ENCODE results near the gene AUTS2. TPM values are rescaled to one million over a fixed set of nuclear protein-coding genes. Genes with fewer than 3 reads are reported as not detected.

The AUTS2 gene
- total RNA-seq, 1 experiment from 2014 or later, result not detected

GRCh38 chr7:69790977-69791724 lies 192.9 kb downstream of the AUTS2 start:
- no peak for DNase-seq (ENCODE audit: low read depth in 1 of 2, low spot score in 2 of 2)
- Histone ChIP-seq H3K4me3 (no peak overlapping the region), H3K27me3 (replicated peaks) (no peaks in the 10 kb centered on the region), H3K9me3 (replicated peaks) (no peaks in the 10 kb centered on the region), H3K4me1 (replicated peaks) (no peaks in the 10 kb centered on the region), H3K36me3 (no peaks in the 10 kb centered on the region), H3K27ac (no peak overlapping the region)

GRCh38 chr7:69791739-69792138 lies 193.5 kb downstream of the AUTS2 start:
- no peak overlapping the region for H3K4me3 ChIP-seq
- no peaks in the 10 kb centered on the region for H3K4me1 ChIP-seq (replicated peaks)
- no peak overlapping the region for H3K27ac ChIP-seq
- H3K27me3 ChIP-seq (replicated peaks), result no peaks in the 10 kb centered on the region
- H3K9me3 ChIP-seq (replicated peaks), result no peaks in the 10 kb centered on the region
- DNase-seq (ENCODE audit: low read depth in 1 of 2, low spot score in 2 of 2), result no peak
- H3K36me3 ChIP-seq, result no peaks in the 10 kb centered on the region

GRCh38 chr7:69795932-69796331 lies 197.7 kb downstream of the AUTS2 start:
- Histone ChIP-seq H3K27me3 (replicated peaks) (no peaks in the 10 kb centered on the region), H3K9me3 (replicated peaks) (no peaks in the 10 kb centered on the region; the same call in 1 of the 2 replicates), H3K4me1 (replicated peaks) (no peaks in the 10 kb centered on the region), H3K4me3 (no peak overlapping the region), H3K27ac (no peak overlapping the region), H3K36me3 (no peaks in the 10 kb centered on the region)
- no peak for DNase-seq (ENCODE audit: low read depth in 1 of 2, low spot score in 2 of 2)

- H3K4me1 ChIP-seq (replicated peaks), result no peaks in the 10 kb centered on the region
- no peak overlapping the region for H3K27ac ChIP-seq
- DNase-seq (ENCODE audit: low read depth in 1 of 2, low spot score in 2 of 2), result no peak
- H3K9me3 ChIP-seq (replicated peaks), result no peaks in the 10 kb centered on the region; the same call in 1 of the 2 replicates
- no peak overlapping the region for H3K4me3 ChIP-seq
- no peaks in the 10 kb centered on the region for H3K36me3 ChIP-seq
- no peaks in the 10 kb centered on the region for H3K27me3 ChIP-seq (replicated peaks)
Observed at GRCh38 chr7:69796416-69796815, 198.1 kb downstream of the AUTS2 start.

GRCh38 chr7:69799048-69799697 lies 200.9 kb downstream of the AUTS2 start:
- Histone ChIP-seq H3K27ac (no peak overlapping the region), H3K4me1 (replicated peaks) (no peaks in the 10 kb centered on the region), H3K9me3 (replicated peaks) (no peaks in the 10 kb centered on the region; the same call in 1 of the 2 replicates), H3K27me3 (replicated peaks) (no peaks in the 10 kb centered on the region), H3K4me3 (no peak overlapping the region), H3K36me3 (no peaks in the 10 kb centered on the region)
- DNase-seq (ENCODE audit: low read depth in 1 of 2, low spot score in 2 of 2), result no peak

GRCh38 chr7:69799990-69800389 lies 201.7 kb downstream of the AUTS2 start:
- no peaks in the 10 kb centered on the region; the same call in 1 of the 2 replicates for H3K9me3 ChIP-seq (replicated peaks)
- DNase-seq (ENCODE audit: low read depth in 1 of 2, low spot score in 2 of 2), result no peak
- no peaks in the 10 kb centered on the region for H3K36me3 ChIP-seq
- H3K4me1 ChIP-seq (replicated peaks), result no peaks in the 10 kb centered on the region
- H3K27me3 ChIP-seq (replicated peaks), result no peaks in the 10 kb centered on the region
- no peak overlapping the region for H3K27ac ChIP-seq
- H3K4me3 ChIP-seq, result no peak overlapping the region

- no peaks in the 10 kb centered on the region for H3K36me3 ChIP-seq
- no peaks in the 10 kb centered on the region; the same call in 1 of the 2 replicates for H3K9me3 ChIP-seq (replicated peaks)
- H3K27ac ChIP-seq, result no peak overlapping the region
- H3K4me1 ChIP-seq (replicated peaks), result no peaks in the 10 kb centered on the region
- H3K27me3 ChIP-seq (replicated peaks), result no peaks in the 10 kb centered on the region
- H3K4me3 ChIP-seq, result no peak overlapping the region
- no peak for DNase-seq (ENCODE audit: low read depth in 1 of 2, low spot score in 2 of 2)
Observed at GRCh38 chr7:69800495-69800894, 202.2 kb downstream of the AUTS2 start.

GRCh38 chr7:69801729-69802682 lies 203.7 kb downstream of the AUTS2 start:
- Histone ChIP-seq H3K27me3 (replicated peaks) (no peaks in the 10 kb centered on the region), H3K4me1 (replicated peaks) (no peaks in the 10 kb centered on the region), H3K27ac (no peak overlapping the region), H3K36me3 (no peaks in the 10 kb centered on the region), H3K9me3 (replicated peaks) (no peaks in the 10 kb centered on the region; the same call in 1 of the 2 replicates), H3K4me3 (no peak overlapping the region)
- DNase-seq (ENCODE audit: low read depth in 1 of 2, low spot score in 2 of 2), result no peak

- no peaks in the 10 kb centered on the region for H3K36me3 ChIP-seq
- no peaks in the 10 kb centered on the region for H3K4me1 ChIP-seq (replicated peaks)
- H3K27ac ChIP-seq, result no peak overlapping the region
- DNase-seq (ENCODE audit: low read depth in 1 of 2, low spot score in 2 of 2), result no peak
- no peaks in the 10 kb centered on the region; the same call in 1 of the 2 replicates for H3K9me3 ChIP-seq (replicated peaks)
- no peak overlapping the region for H3K4me3 ChIP-seq
- H3K27me3 ChIP-seq (replicated peaks), result no peaks in the 10 kb centered on the region
Observed at GRCh38 chr7:69803699-69804516, 205.6 kb downstream of the AUTS2 start.

- H3K27ac ChIP-seq, result no peak overlapping the region
- no peak overlapping the region for H3K4me3 ChIP-seq
- no peaks in the 10 kb centered on the region for H3K4me1 ChIP-seq (replicated peaks)
- H3K36me3 ChIP-seq, result no peaks in the 10 kb centered on the region
- H3K9me3 ChIP-seq (replicated peaks), result no peaks in the 10 kb centered on the region; the same call in 1 of the 2 replicates
- no peak for DNase-seq (ENCODE audit: low read depth in 1 of 2, low spot score in 2 of 2)
- no peaks in the 10 kb centered on the region for H3K27me3 ChIP-seq (replicated peaks)
Observed at GRCh38 chr7:69804962-69805361, 206.7 kb downstream of the AUTS2 start.

GRCh38 chr7:69808391-69808790 lies 210.1 kb downstream of the AUTS2 start:
- no peaks in the 10 kb centered on the region for H3K4me1 ChIP-seq (replicated peaks)
- H3K27ac ChIP-seq, result no peak overlapping the region
- no peak overlapping the region for H3K4me3 ChIP-seq
- no peaks in the 10 kb centered on the region for H3K36me3 ChIP-seq
- no peaks in the 10 kb centered on the region for H3K27me3 ChIP-seq (replicated peaks)
- no peak for DNase-seq (ENCODE audit: low read depth in 1 of 2, low spot score in 2 of 2)
- no peaks in the 10 kb centered on the region for H3K9me3 ChIP-seq (replicated peaks)

GRCh38 chr7:69811476-69812308 lies 213.4 kb downstream of the AUTS2 start:
- DNase-seq (ENCODE audit: low read depth in 1 of 2, low spot score in 2 of 2), result no peak
- H3K27me3 ChIP-seq (replicated peaks), result no peaks in the 10 kb centered on the region
- H3K27ac ChIP-seq, result no peak overlapping the region
- no peaks in the 10 kb centered on the region for H3K36me3 ChIP-seq
- no peaks in the 10 kb centered on the region for H3K4me1 ChIP-seq (replicated peaks)
- no peak overlapping the region for H3K4me3 ChIP-seq
- no peaks in the 10 kb centered on the region; the same call in 1 of the 2 replicates for H3K9me3 ChIP-seq (replicated peaks)

All from SJSA1 (cell line).